ENCODE measurements around the gene WDR7. TPM values are rescaled to one million over a fixed set of nuclear protein-coding genes. Genes with fewer than 3 reads are reported as not detected.

The WDR7 gene
- total and polyA plus RNA-seq, 12 donors, result 3.1 to 32.6 (median 28.0) TPM

GRCh38 chr18:56936457-56936856, 285.3 kb downstream of the WDR7 start:
- H3K4me1 ChIP-seq, result no peaks in the 10 kb centered on the region
- H3K27ac ChIP-seq, result no peak overlapping the region
- DNase-seq (no peak), ATAC-seq (no peak)
- H3K4me3 ChIP-seq, result no peak overlapping the region
- 95% methylated on average over 1 of the region's 1 CpG for WGBS, 2 donors
- H3K27me3 ChIP-seq, result no peaks in the 10 kb centered on the region
- no peaks in the 10 kb centered on the region for H3K9me3 ChIP-seq
- H3K36me3 ChIP-seq, result peaks cover 0 to 56% (median 6%) of the 10 kb centered on the region in 9 donors
- intact Hi-C loops (cut with DNase I), result no loop called here
- TF ChIP-seq CTCF (IDR thresholded peaks at IDR 0.05), result no peak

- no peak for ATAC-seq
- WGBS, 2 donors, result 38 to 47% methylated on average over 3 of the region's 3 CpGs
These were observed 286.8 kb downstream of the WDR7 start for GRCh38 chr18:56937874-56938430.

GRCh38 chr18:56945171-56946083, 294.3 kb downstream of the WDR7 start:
- ATAC-seq, result peak in 6 of 8 donors; percentile 66 to 99 (median 88)
- Histone ChIP-seq H3K27me3 (no peaks in the 10 kb centered on the region), H3K4me1 (peaks cover 0 to 8% (median 0%) of the 10 kb centered on the region in 9 donors), H3K27ac (peak overlapping the region in 7 of 10 donors; percentile 5 to 60 (median 45)), H3K36me3 (peaks cover 0 to 11% (median 0%) of the 10 kb centered on the region in 9 donors), H3K9me3 (no peaks in the 10 kb centered on the region), H3K4me3 (no peak overlapping the region)
- TF ChIP-seq CTCF (IDR thresholded peaks at IDR 0.05), result no peak
- DNase-seq, result no peak
- intact Hi-C loops (cut with DNase I), result no loop called here
- WGBS, 2 donors, result 76 to 81% methylated on average over 4 of the region's 4 CpGs

More at GRCh38 chr18:56937874-56938430, 286.8 kb downstream of the WDR7 start:
- intact Hi-C loops (cut with DNase I), result no loop called here
- H3K36me3 ChIP-seq, result peaks cover 0 to 56% (median 6%) of the 10 kb centered on the region in 9 donors
- TF ChIP-seq CTCF (IDR thresholded peaks at IDR 0.05), result no peak
- no peaks in the 10 kb centered on the region for H3K9me3 ChIP-seq
- no peak overlapping the region for H3K4me3 ChIP-seq
- H3K27ac ChIP-seq, result no peak overlapping the region
- H3K4me1 ChIP-seq, result no peaks in the 10 kb centered on the region
- no peak for DNase-seq
- no peaks in the 10 kb centered on the region for H3K27me3 ChIP-seq

GRCh38 chr18:56947236-56947635, 296.1 kb downstream of the WDR7 start:
- no peak for TF ChIP-seq CTCF (IDR thresholded peaks at IDR 0.05)
- ATAC-seq (no peak), DNase-seq (no peak)
- H3K4me3 ChIP-seq, result no peak overlapping the region
- no peaks in the 10 kb centered on the region for H3K9me3 ChIP-seq
- H3K27ac ChIP-seq, result no peak overlapping the region
- peaks cover 0 to 6% (median 0%) of the 10 kb centered on the region in 9 donors for H3K36me3 ChIP-seq
- peaks cover 0 to 10% (median 0%) of the 10 kb centered on the region in 9 donors for H3K4me1 ChIP-seq
- intact Hi-C loops (cut with DNase I), result no loop called here
- no peaks in the 10 kb centered on the region for H3K27me3 ChIP-seq
- WGBS, 2 donors, result 77 to 81% methylated on average over 6 of the region's 6 CpGs
